GM12878 (cell line): ENCODE data around the gene DHPS. TPM values are rescaled to one million over a fixed set of nuclear protein-coding genes. Genes with fewer than 3 reads are reported as not detected.

Experiments
- ATAC-seq: fragments of 200-7000 bp; cut with Tn5 transposase; 3 replicates; pipeline ENCODE4 v1.9.1; 2020; ENCODE audit warnings: mild to moderate bottlenecking, moderate library complexity
- BruUV-seq: library from RNA; stranded (reverse); fragments of 400-500 nt; replicated peaks from 2 replicates; lab custom pipeline; 2021; lab: Mats Ljungman, UMichigan
- CTCF ChIA-PET: fragments of 300-600 bp; sonication (Branson Sonifier 250); formaldehyde crosslinking; extraction: SDS; loops from one replicate; lab custom pipeline; 2021; ENCODE audit warnings: inconsistent platforms; lab: Yijun Ruan, JAX
- POLR2A ChIA-PET: fragments of 350-600 bp; formaldehyde crosslinking; extraction: SDS; loops from one replicate; lab custom pipeline; 2021; ENCODE audit warnings: inconsistent platforms; lab: Charles Lee
- RAD21 ChIA-PET: fragments of 300-600 bp; sonication (Branson Sonifier 250); formaldehyde crosslinking; loops from one replicate; lab custom pipeline; 2023; ENCODE audit warnings: antibody characterized with exemption; ENCODE audit not compliant: unreplicated experiment; lab: Charles Lee
- SMC1A ChIA-PET: fragments of 300-600 bp; sonication (Branson Sonifier 250); formaldehyde crosslinking; loops from one replicate; lab custom pipeline; 2023; ENCODE audit not compliant: unreplicated experiment, uncharacterized antibody; lab: Charles Lee
- DNase-seq: peaks from one replicate; pipeline ENCODE4 v3.0.0-alpha.2; 2011; ENCODE audit warnings: low read depth, low spot score
- FAIRE-seq: peaks from 3 replicates; lab custom pipeline; 2011; peaks lifted over from hg19 to GRCh38; lab: Jason Lieb, UNC
- H2AFZ ChIP-seq: 2 replicates; pipeline ENCODE4 v1.6.0; 2011; ENCODE audit warnings: low read depth, low read length, control low read depth; ENCODE audit not compliant: control insufficient read depth
- H3K27ac ChIP-seq: 2 replicates; pipeline ENCODE4 v1.5.1; 2011; ENCODE audit warnings: control low read depth; ENCODE audit not compliant: control insufficient read depth, insufficient read depth
- H3K27me3 ChIP-seq, 2 experiments: replicated peaks in 1 of 2; 2 replicates each; pipeline versions ENCODE4 v1.6.0 to v1.6.1; 2011; ENCODE audit warnings: low read length in 1 of 2; ENCODE audit not compliant: control insufficient read depth in 2 of 2, insufficient read depth in 2 of 2
- H3K36me3 ChIP-seq, 2 experiments: 2 replicates each; pipeline ENCODE4 v1.5.1; 2011; ENCODE audit warnings: low read length in 1 of 2; ENCODE audit not compliant: control insufficient read depth in 2 of 2, insufficient read depth in 2 of 2
- H3K4me1 ChIP-seq: 2 replicates; pipeline ENCODE4 v1.6.1; 2011; ENCODE audit warnings: mild to moderate bottlenecking, low read length, moderate library complexity, mixed read lengths; ENCODE audit not compliant: control insufficient read depth, insufficient read depth
- H3K4me2 ChIP-seq: 2 replicates; pipeline ENCODE4 v1.6.0; 2011; ENCODE audit warnings: control low read depth; ENCODE audit not compliant: control insufficient read depth, insufficient read depth
- H3K4me3 ChIP-seq: fragments of 200-600 bp; sonication (generic); 2 replicates; pipeline ENCODE4 v1.5.1; 2016
- H3K79me2 ChIP-seq: 2 replicates; pipeline ENCODE4 v1.6.0; 2011; ENCODE audit warnings: low read length; ENCODE audit not compliant: control insufficient read depth, insufficient read depth
- H3K9ac ChIP-seq: 2 replicates; pipeline ENCODE4 v1.8.0; 2011; ENCODE audit warnings: low read length, control low read depth, mixed read lengths; ENCODE audit not compliant: control insufficient read depth, insufficient read depth
- H3K9me3 ChIP-seq: replicated peaks from 3 replicates; pipeline ENCODE4 v1.5.1; 2011; ENCODE audit warnings: mild to moderate bottlenecking, low read length; ENCODE audit not compliant: control insufficient read depth, insufficient read depth
- H4K20me1 ChIP-seq: 2 replicates; pipeline ENCODE4 v1.6.0; 2011; ENCODE audit not compliant: control insufficient read depth, insufficient read depth
- E4F1 ChIP-seq: fragments of 450-650 bp; IDR thresholded peaks from 2 replicates; pipeline ENCODE4 v1.6.1; 2018; ENCODE audit warnings: borderline replicate concordance, mild to moderate bottlenecking; ENCODE audit not compliant: partially characterized antibody
- FOXM1 ChIP-seq: IDR thresholded peaks from 2 replicates; pipeline ENCODE4 v1.6.1; 2012; ENCODE audit warnings: low read depth, mild to moderate bottlenecking, inconsistent platforms, low read length, moderate library complexity
- GABPA ChIP-seq: IDR thresholded peaks from 2 replicates; pipeline ENCODE4 v1.6.1; 2014; ENCODE audit warnings: antibody characterized with exemption, low read depth, mild to moderate bottlenecking, inconsistent platforms
- IRF5 ChIP-seq: fragments of 450-650 bp; IDR thresholded peaks from 2 replicates; pipeline ENCODE4 v1.6.1; 2017; ENCODE audit warnings: borderline replicate concordance
- NFIC ChIP-seq: IDR thresholded peaks from 2 replicates; pipeline ENCODE4 v1.6.1; 2012; ENCODE audit warnings: low read depth, mild to moderate bottlenecking, inconsistent platforms, low read length, moderate library complexity
- RB1 ChIP-seq: fragments of 450-650 bp; formaldehyde crosslinking; IDR thresholded peaks from 2 replicates; pipeline ENCODE4 v1.6.1; 2017; ENCODE audit warnings: mild to moderate bottlenecking, borderline replicate concordance
- YY1 ChIP-seq: IDR thresholded peaks from 2 replicates; pipeline ENCODE4 v1.6.1; 2011; ENCODE audit warnings: low read depth, mild to moderate bottlenecking, low read length
- ZNF384 ChIP-seq: IDR thresholded peaks from 2 replicates; pipeline ENCODE4 v1.6.1; 2012; ENCODE audit warnings: low read depth, mild to moderate bottlenecking, low read length, improper control_type of control experiment, borderline replicate concordance
- ZNF687 ChIP-seq: fragments of 450-650 bp; IDR thresholded peaks from 2 replicates; pipeline ENCODE4 v1.6.1; 2017; ENCODE audit warnings: mild to moderate bottlenecking, moderate library complexity
- WGBS: methylation state at CpG from one replicate; pipeline ENCODE4 v1.1.6; 2016; ENCODE audit warnings: low lambda C conversion rate; ENCODE audit not compliant: insufficient replicate concordance, insufficient coverage; ENCODE audit errors: missing lambda C conversion rate; 5-methylcytosine and 5-hydroxymethylcytosine counted together
- in situ Hi-C: fragments of 300-500 bp; cut with MboI; formaldehyde crosslinking; loops from 9 replicates; pipeline ENCODE4 v1.14.3; 2018; ENCODE audit warnings: mixed read lengths
- intact Hi-C: fragments of 100-400 bp; cut with micrococcal nuclease; formaldehyde crosslinking; loops from one replicate; pipeline ENCODE4 v1.14.2; 2022; ENCODE audit not compliant: unreplicated experiment
- polyA plus RNA-seq, 11 experiments: library from polyadenylated mRNA; depleted of rRNA in 4 of 11; unstranded in 6 of 11; stranded (reverse) in 5 of 11; fragments of >200 nt; fragmentation: Nextera tagmentation in 4 of 11; fragmentation: Illumina TruSeq in 1 of 11; extraction: Ambion mirVana in 4 of 11; extraction: Trizol in 1 of 11; gene quantifications; 1 replicate in 1 of 11; 2 replicates in 10 of 11; pipeline versions ENCODE4 v1.2.1 to v1.2.3, GENCODE V29; 2011 to 2016; ENCODE audit warnings: inconsistent platforms in 2 of 11, missing spikeins in 2 of 11, low read depth in 1 of 11
- total RNA-seq, 4 experiments: library from RNA; depleted of rRNA in 3 of 4; stranded (reverse); fragments of >200 nt in 3 of 4; fragmentation: Illumina TruSeq in 1 of 4; extraction: Trizol in 1 of 4; gene quantifications; 2 replicates each; pipeline versions ENCODE4 v1.2.1 to v1.2.3, GENCODE V29; 2013 to 2021

Gene DHPS
- total and polyA plus RNA-seq, 10 of the 15 experiments (the other 5 are each of a cell fraction or from before 2014, with no cell fraction given), result 36.4 to 104 (median 83.4) TPM

- no peak overlapping the region for H3K9ac ChIP-seq
- no peak overlapping the region for H3K4me3 ChIP-seq
- H4K20me1 ChIP-seq, result no peaks in the 10 kb centered on the region
- no peak overlapping the region for H3K27ac ChIP-seq
- no peaks in the 10 kb centered on the region for H3K4me1 ChIP-seq
- CTCF ChIA-PET, result interaction anchor here (1.4 to 1.8 kb wide), 2 partner anchors 16 to 17 kb away, joined by 3 to 4 read pairs; no protein-coding TSS in a partner anchor
- POLR2A ChIA-PET, result no interaction called here
- peaks cover 17 to 18% of the 10 kb centered on the region in 2 experiments; a peak in 3 of 4 replicates for H3K36me3 ChIP-seq
- ATAC-seq, result no peak
- intact Hi-C loops (no loop called here), in situ Hi-C loops (no loop called here)
- no peaks in the 10 kb centered on the region for H3K79me2 ChIP-seq
- H3K27me3 ChIP-seq, result no peaks in the 10 kb centered on the region
- RAD21 ChIA-PET, result no interaction called here
- BruUV-seq, result no TSS peak
- WGBS, result over 99% methylated on average over 8 of the region's 8 CpGs
- H2AFZ ChIP-seq, result no peak overlapping the region
- TF ChIP-seq NFIC, result no peak
- no peak for TF ChIP-seq FOXM1
- TF ChIP-seq RB1, result no peak
- no peak for TF ChIP-seq GABPA
- TF ChIP-seq YY1, result no peak
- no peak for TF ChIP-seq ZNF384
- no peak for TF ChIP-seq IRF5
- TF ChIP-seq ZNF687, result no peak
- TF ChIP-seq E4F1, result no peak
- SMC1A ChIA-PET, result no interaction called here
- H3K4me2 ChIP-seq, result no peak overlapping the region
- H3K9me3 ChIP-seq, result no peaks in the 10 kb centered on the region; the same call in 2 of the 3 replicates
- no peak for FAIRE-seq
- DNase-seq, result no peak
Measured at GRCh38 chr19:12655546-12655945, 26.1 kb downstream of the DHPS start.
